GM19463 (cell line): ENCODE data around the gene ZNF66.
"Not testable (repeated sequence)": the region's sequence is repeated elsewhere in the genome, so short reads cannot be mapped to it uniquely, and the experiment has no call there.

ENCODE experiments used
- ATAC-seq: cut with Tn5 transposase; IDR thresholded peaks from one replicate; pipeline ENCODE4 v1.9.1; 2021; ENCODE audit warnings: mild to moderate bottlenecking, moderate library complexity; ENCODE audit not compliant: unreplicated experiment

The ZNF66 gene

DNA sequence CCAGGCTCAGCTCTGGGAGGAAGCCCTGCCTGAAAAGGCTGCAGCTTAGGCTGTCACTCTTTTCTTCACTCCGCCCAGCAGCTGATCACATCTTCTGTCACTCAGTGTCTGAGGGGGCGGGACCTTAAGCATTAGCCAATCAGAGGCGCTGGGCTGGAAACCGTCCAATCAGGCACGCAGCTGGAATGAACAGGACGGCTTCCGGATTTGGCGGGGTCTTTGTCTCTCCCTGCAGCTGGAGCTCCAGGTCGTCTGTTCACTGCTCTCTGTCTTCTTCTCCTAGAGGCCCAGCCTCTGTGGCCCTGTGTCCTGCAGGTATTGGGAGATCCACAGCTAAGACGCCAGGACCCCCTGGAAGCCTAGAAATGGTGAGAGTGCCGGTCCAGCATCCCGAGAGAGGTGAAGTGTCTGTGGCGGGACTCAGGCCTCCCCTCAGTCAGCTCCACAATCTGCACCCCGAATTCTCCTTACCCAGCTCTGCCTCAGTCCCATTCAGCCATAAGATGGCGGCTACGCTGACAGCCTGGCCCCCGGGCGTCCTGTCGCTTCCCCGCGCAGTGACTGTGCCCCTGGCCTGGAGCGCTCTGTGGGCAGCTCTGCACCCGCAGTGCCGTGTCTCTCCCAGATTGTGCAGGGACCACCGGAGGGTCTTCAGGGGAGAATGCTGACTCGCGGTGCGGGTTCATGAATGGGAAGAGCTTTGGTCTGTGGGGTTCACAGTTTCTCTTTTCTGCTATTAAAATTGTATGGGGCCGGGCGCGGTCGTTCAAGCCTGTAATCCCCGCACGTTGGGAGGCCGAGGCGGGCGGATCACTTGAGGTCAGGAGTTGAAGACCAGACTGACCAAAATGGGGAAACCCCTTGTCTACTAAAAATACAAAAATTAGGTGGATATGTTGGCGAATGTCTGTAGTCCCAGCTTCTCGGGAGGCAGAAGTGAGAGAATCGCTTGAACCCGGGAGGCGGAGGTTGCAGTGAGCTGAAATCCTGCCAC lies at the start of gene ZNF66:
TSS of gene ZNF66 (plus strand) at position 222 of the 994 bp plus-strand sequence. CDS start at position 366, 144 bp downstream.
- peak; percentile 99 for ATAC-seq

DNA sequence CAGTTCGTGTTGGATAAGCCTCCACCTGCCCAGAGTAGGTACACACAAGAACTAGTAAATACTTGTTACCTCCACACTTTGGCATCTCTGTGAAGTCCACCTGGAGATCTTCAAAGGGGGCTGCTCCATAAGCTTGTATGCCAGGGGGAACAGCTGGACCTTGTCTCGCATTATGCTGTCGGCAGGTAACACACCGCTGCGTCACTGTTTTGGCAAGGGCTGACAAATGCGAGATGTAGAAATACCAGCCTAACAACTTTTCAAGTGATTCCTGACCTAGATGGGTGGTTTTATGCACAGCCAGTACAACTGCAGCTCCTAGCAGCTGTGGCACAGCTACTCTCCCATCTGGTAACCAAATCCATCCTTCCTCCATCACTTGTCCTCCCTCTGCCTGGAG lies 25.9 kb upstream of the ZNF66 start:
- ATAC-seq, result not testable (repeated sequence)

DNA sequence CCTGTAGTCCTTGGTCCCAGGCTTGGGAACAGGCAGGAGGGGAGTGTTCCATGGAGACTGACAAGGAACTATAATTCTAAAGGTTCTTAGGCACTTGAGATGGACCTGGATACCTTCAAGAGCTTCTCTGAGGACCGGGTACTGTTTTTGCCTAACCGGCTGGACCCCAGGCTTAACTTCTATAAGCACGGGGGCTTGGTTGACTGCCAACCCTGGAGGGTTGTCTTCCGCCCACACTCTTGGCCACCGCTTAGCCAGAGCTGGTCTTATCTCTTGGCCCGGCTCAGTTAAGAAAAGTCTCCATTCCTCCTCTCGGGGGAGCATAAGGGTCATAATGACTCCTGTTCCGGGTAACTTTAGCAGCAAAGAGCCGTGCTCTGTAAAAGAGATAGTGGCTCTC lies 23.8 kb upstream of the ZNF66 start:
- not testable (repeated sequence) for ATAC-seq

- not testable (repeated sequence) for ATAC-seq
Measured at GRCh38 chr19:20769225-20769736, 6.8 kb upstream of the ZNF66 start.

GRCh38 chr19:20787786-20788185 lies 11.7 kb downstream of the ZNF66 start:
- no peak for ATAC-seq

DNA sequence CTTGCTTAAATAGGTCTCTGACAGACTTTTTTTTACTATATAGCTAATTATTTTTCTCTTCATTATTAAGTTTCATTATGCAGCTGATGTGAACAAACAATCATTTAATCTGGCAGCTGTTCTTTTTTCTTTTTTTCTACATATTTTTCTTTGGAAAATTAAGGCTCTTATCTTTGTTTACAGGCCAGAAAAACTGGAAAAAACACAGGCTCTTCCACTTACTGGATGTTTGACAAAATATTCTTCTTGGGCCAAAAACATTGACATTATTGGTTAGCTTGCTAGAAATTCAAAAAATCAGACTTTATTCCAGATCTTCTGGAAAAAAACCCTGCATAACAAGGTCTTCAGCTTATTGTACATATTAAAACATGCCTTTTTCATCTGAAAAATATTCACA lies 15.7 kb downstream of the ZNF66 start:
- ATAC-seq, result no peak

- not testable (repeated sequence) for ATAC-seq
Measured at GRCh38 chr19:20806311-20807262, 30.5 kb downstream of the ZNF66 start.

DNA sequence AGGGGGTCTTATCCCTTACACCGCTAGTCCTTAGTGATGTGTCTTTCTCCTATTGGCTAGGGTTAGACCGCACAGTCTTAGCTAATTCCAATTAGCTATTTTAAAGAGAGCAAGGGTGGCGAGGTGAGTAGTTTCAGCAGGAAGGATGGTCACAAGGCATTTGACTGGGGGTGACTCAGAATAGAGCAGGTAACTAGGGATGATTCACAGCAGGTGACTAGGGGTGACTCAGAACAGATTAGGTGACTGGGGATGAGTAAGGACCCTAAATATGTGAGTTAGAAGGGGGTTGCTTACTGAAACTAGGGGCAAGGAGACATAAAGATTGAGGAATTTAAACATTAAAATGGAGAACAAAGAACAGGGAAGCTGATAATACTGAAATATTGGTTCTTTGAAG lies 64.3 kb downstream of the ZNF66 start:
- no peak for ATAC-seq
